Hematopoietic multipotent progenitor cell treated with erythropoietin and hydrocortisone succinate and interleukin-3 and kit ligand, for 4 days (in vitro differentiated cells): Measurements from ENCODE around the gene UBR2.
A peak's percentile ranks its signal among the peaks of the same experiment; 100 is the strongest.
"Not testable (repeated sequence)": the region's sequence is repeated elsewhere in the genome, so short reads cannot be mapped to it uniquely, and the experiment has no call there.

Experiments used
- DNase-seq: peaks from one replicate; pipeline ENCODE4 v3.0.0-alpha.2; 2015

UBR2 gene

GRCh38 chr6:42729731-42730130 lies 165.9 kb downstream of the UBR2 start:
- no peak for DNase-seq

GRCh38 chr6:42733867-42734481 lies 170.1 kb downstream of the UBR2 start:
- not testable (repeated sequence) for DNase-seq

DNA sequence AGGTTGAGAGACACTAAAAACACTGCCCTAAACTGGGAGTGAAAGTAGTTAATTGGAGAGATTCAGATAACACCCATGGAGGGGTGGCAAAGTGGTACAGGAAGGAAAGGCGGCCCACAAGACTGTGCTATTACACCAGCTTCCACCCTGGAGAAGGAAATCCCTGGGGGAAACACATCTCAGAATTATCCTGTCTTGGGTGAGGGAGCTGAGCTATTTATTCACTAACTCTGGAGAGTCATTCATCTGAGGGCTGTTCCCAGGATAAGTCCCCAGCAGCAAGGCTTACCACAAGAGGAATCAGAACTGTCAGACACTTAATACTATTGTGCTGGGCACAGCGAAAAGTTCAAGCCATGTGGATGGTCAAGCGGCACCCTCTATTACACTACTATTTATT lies 172.1 kb downstream of the UBR2 start:
- DNase-seq = no peak

- DNase-seq = no peak
These were observed 176.9 kb downstream of the UBR2 start for GRCh38 chr6:42740725-42741124.

- peak; percentile 78 for DNase-seq
These were observed 178.5 kb downstream of the UBR2 start for GRCh38 chr6:42742116-42742894.
